H9 (cell line): ENCODE data around the gene UXT. TPM values are rescaled to one million over a fixed set of nuclear protein-coding genes. Genes with fewer than 3 reads are reported as not detected.

Experiments used
- DNase-seq: peaks from one replicate; pipeline ENCODE4 v3.0.0-alpha.2; 2017
- H2AFZ ChIP-seq: one replicate; pipeline ENCODE4 v1.6.1; 2013; ENCODE audit warnings: mild to moderate bottlenecking, low read length, control low read depth, moderate library complexity
- H2AK5ac ChIP-seq: 2 replicates; pipeline ENCODE4 v1.6.1; 2013; ENCODE audit warnings: low read length, control low read depth, mixed read lengths; ENCODE audit not compliant: insufficient read length
- H2BK120ac ChIP-seq: one replicate; pipeline ENCODE4 v1.6.1; 2013; ENCODE audit warnings: low read depth, mild to moderate bottlenecking, low read length, control low read depth, inconsistent platforms; ENCODE audit not compliant: poor library complexity, severe bottlenecking
- H2BK12ac ChIP-seq: 2 replicates; pipeline ENCODE4 v1.6.1; 2013; ENCODE audit warnings: low read length, control low read depth, mixed read lengths, low read depth; ENCODE audit not compliant: insufficient read length
- H2BK15ac ChIP-seq: 2 replicates; pipeline ENCODE4 v1.6.1; 2013; ENCODE audit warnings: low read depth, low read length, control low read depth
- H2BK20ac ChIP-seq: one replicate; pipeline ENCODE4 v1.6.1; 2013; ENCODE audit warnings: low read depth, mild to moderate bottlenecking, low read length, control low read depth, inconsistent platforms; ENCODE audit not compliant: poor library complexity, severe bottlenecking
- H2BK5ac ChIP-seq: 2 replicates; pipeline ENCODE4 v1.6.1; 2013; ENCODE audit warnings: low read length, control low read depth, mixed read lengths; ENCODE audit not compliant: insufficient read length
- H3K14ac ChIP-seq: 2 replicates; pipeline ENCODE4 v1.6.1; 2013; ENCODE audit warnings: low read length, control low read depth; ENCODE audit not compliant: insufficient read depth
- H3K18ac ChIP-seq: 2 replicates; pipeline ENCODE4 v1.6.1; 2013; ENCODE audit warnings: low read depth, mild to moderate bottlenecking, mixed read lengths, low read length, control low read depth; ENCODE audit not compliant: insufficient read length
- H3K23ac ChIP-seq: 2 replicates; pipeline ENCODE4 v1.6.1; 2013; ENCODE audit warnings: low read length, control low read depth, mixed read lengths, low read depth; ENCODE audit not compliant: insufficient read length
- H3K23me2 ChIP-seq: 2 replicates; pipeline ENCODE4 v1.6.1; 2013; ENCODE audit warnings: low read depth, mild to moderate bottlenecking, mixed read lengths, low read length, control low read depth; ENCODE audit not compliant: insufficient read length, poor library complexity, severe bottlenecking
- H3K27ac ChIP-seq: 2 replicates; pipeline ENCODE4 v1.5.1; 2013; ENCODE audit warnings: low read length, control low read depth, mixed read lengths, low read depth; ENCODE audit not compliant: insufficient read length
- H3K27me3 ChIP-seq: 2 replicates; pipeline ENCODE4 v1.6.1; 2013; ENCODE audit warnings: low read length, control low read depth, inconsistent platforms; ENCODE audit not compliant: insufficient read depth
- H3K4ac ChIP-seq: 2 replicates; pipeline ENCODE4 v1.6.1; 2013; ENCODE audit warnings: low read depth, mild to moderate bottlenecking, control low read depth, inconsistent platforms, low read length, moderate library complexity
- H3K4me1 ChIP-seq: 2 replicates; pipeline ENCODE4 v1.6.1; 2013; ENCODE audit warnings: low read length, control low read depth, inconsistent platforms; ENCODE audit not compliant: insufficient read depth
- H3K4me2 ChIP-seq: 2 replicates; pipeline ENCODE4 v1.6.1; 2013; ENCODE audit warnings: low read length, control low read depth, mixed read lengths; ENCODE audit not compliant: insufficient read length, insufficient read depth
- H3K56ac ChIP-seq: 2 replicates; pipeline ENCODE4 v1.6.1; 2013; ENCODE audit warnings: low read depth, mild to moderate bottlenecking, mixed read lengths, low read length, control low read depth; ENCODE audit not compliant: insufficient read length
- H3K79me1 ChIP-seq: 2 replicates; pipeline ENCODE4 v1.6.1; 2013; ENCODE audit warnings: low read depth, mild to moderate bottlenecking, moderate library complexity, low read length, control low read depth, inconsistent platforms; ENCODE audit not compliant: insufficient read depth, poor library complexity, severe bottlenecking
- H3K79me2 ChIP-seq: 2 replicates; pipeline ENCODE4 v1.6.1; 2013; ENCODE audit warnings: low read length, control low read depth, inconsistent platforms; ENCODE audit not compliant: insufficient read depth
- H3K9ac ChIP-seq: 2 replicates; pipeline ENCODE4 v1.6.1; 2013; ENCODE audit warnings: low read length, control low read depth, mixed read lengths; ENCODE audit not compliant: insufficient read length; ENCODE audit errors: extremely low read depth
- H3K9me3 ChIP-seq: one replicate; pipeline ENCODE4 v1.6.1; 2013; ENCODE audit warnings: low read depth, low read length, inconsistent platforms; ENCODE audit not compliant: control insufficient read depth
- H3T11ph ChIP-seq: one replicate; pipeline ENCODE4 v1.6.1; 2013; ENCODE audit warnings: mild to moderate bottlenecking, low read length, control low read depth, inconsistent platforms
- H4K20me1 ChIP-seq: one replicate; pipeline ENCODE4 v1.6.1; 2013; ENCODE audit not compliant: control insufficient read depth, insufficient read length, insufficient read depth
- H4K5ac ChIP-seq: 2 replicates; pipeline ENCODE4 v1.6.1; 2013; ENCODE audit warnings: low read depth, mild to moderate bottlenecking, mixed read lengths, low read length, control low read depth; ENCODE audit not compliant: insufficient read length
- H4K8ac ChIP-seq: replicated peaks from 2 replicates; pipeline ENCODE4 v1.6.1; 2013; ENCODE audit warnings: low read length, control low read depth, mixed read lengths, low read depth; ENCODE audit not compliant: insufficient read length
- H4K91ac ChIP-seq: 2 replicates; pipeline ENCODE4 v1.6.1; 2013; ENCODE audit warnings: low read depth, mild to moderate bottlenecking, moderate library complexity, mixed read lengths, low read length, control low read depth; ENCODE audit not compliant: insufficient read length
- H3K27ac Mint-ChIP-seq, 3 experiments: 2 replicates in 2 of 3; 3 replicates in 1 of 3; pipeline ENCODE4 v1.8.0; 2020 to 2021; ENCODE audit warnings: mixed read lengths in 3 of 3, mild to moderate bottlenecking in 1 of 3, moderate library complexity in 1 of 3
- H3K27me3 Mint-ChIP-seq: 2 replicates; pipeline ENCODE4 v1.8.0; 2021; ENCODE audit warnings: low read depth, mild to moderate bottlenecking, moderate library complexity, mixed read lengths
- H3K36me3 Mint-ChIP-seq, 3 experiments: 2 replicates in 2 of 3; 3 replicates in 1 of 3; pipeline ENCODE4 v1.8.0; 2020 to 2021; ENCODE audit warnings: low read depth in 3 of 3, mixed read lengths in 3 of 3; ENCODE audit not compliant: insufficient read depth in 1 of 3
- H3K4me1 Mint-ChIP-seq, 2 experiments: 2 replicates each; pipeline ENCODE4 v1.8.0; 2020; ENCODE audit warnings: mixed read lengths in 2 of 2
- H3K4me3 Mint-ChIP-seq, 2 experiments: 2 replicates in 1 of 2; 3 replicates in 1 of 2; pipeline ENCODE4 v1.8.0; 2020 to 2021; ENCODE audit warnings: mild to moderate bottlenecking in 2 of 2, mixed read lengths in 2 of 2, moderate library complexity in 1 of 2
- H3K9me3 Mint-ChIP-seq, 2 experiments: 2 replicates in 1 of 2; 3 replicates in 1 of 2; pipeline ENCODE4 v1.8.0; 2020; ENCODE audit warnings: mild to moderate bottlenecking in 2 of 2, mixed read lengths in 2 of 2, moderate library complexity in 1 of 2
- CTCF ChIP-seq: fragments of 200-600 bp; sonication (generic); conservative IDR thresholded peaks from 3 replicates; pipeline ENCODE4 v1.8.0; 2021; ENCODE audit warnings: antibody characterized with exemption, mild to moderate bottlenecking
- WGBS: extraction: QIAGEN DNeasy Blood & Tissue Kit; methylation state at CpG from one replicate; pipeline ENCODE4 v1.1.7; 2013; ENCODE audit warnings: missing lambda C conversion rate, low lambda C conversion rate, mixed read lengths; ENCODE audit not compliant: insufficient read length; ENCODE audit errors: extremely low coverage; 5-methylcytosine and 5-hydroxymethylcytosine counted together
- total RNA-seq: library from RNA; stranded (reverse); gene quantifications from 2 replicates; pipeline ENCODE4 v1.2.1, GENCODE V29; 2021

The UXT gene
- total RNA-seq, 1 experiment from 2014 or later, result 95.1 TPM

DNA sequence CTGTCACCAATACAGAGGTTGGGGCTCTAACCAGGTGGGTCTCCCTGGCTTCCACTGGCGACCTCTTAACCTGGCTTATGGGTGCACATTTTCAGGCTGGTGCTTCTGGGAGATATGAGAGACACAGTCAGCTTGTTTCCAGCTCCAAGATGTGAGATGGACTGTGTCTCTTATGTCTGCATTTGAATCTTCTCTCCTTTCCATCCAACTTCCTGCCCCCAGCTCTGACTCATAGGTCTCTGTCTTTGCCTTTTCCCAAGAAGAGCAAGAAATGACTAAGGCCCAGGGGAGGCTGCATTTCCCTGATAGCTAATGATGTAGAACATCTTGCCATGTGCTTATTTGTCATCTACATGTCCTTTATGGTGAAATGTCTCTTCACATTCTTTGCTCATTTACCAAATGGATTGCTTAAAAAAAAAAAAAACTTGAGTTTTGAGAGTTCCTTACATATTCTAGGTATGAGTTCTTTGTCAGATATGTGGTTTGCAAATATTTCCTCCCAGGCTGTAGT is 3.2 kb upstream of the UXT start:
- WGBS, result no CpG with 5 or more reads among the region's 1 CpG
- Mint-ChIP-seq H3K9me3 (peaks cover 71 to 77% of the 10 kb centered on the region in 2 experiments), H3K4me3 (no peak overlapping the region), H3K4me1 (peaks cover 0 to 3% of the 10 kb centered on the region in 2 experiments; a peak in 1 of 4 replicates), H3K27me3 (peaks cover 9% of the 10 kb centered on the region), H3K27ac (no peak overlapping the region), H3K36me3 (peaks cover 3 to 12% (median 5%) of the 10 kb centered on the region in 3 experiments; a peak in 5 of 7 replicates)
- Histone ChIP-seq H3K79me2 (no peaks in the 10 kb centered on the region), H2BK12ac (no peak overlapping the region), H3K4ac (no peak overlapping the region), H2BK15ac (no peak overlapping the region), H3K9ac (no peak overlapping the region), H3K4me2 (no peak overlapping the region), H2AFZ (no peak overlapping the region), H3K27me3 (no peaks in the 10 kb centered on the region), H4K91ac (no peak overlapping the region), H2BK5ac (no peak overlapping the region), H3K79me1 (no peaks in the 10 kb centered on the region), H3K9me3 (peaks cover 7% of the 10 kb centered on the region), H2AK5ac (no peak overlapping the region), H4K20me1 (no peaks in the 10 kb centered on the region), H3K56ac (no peak overlapping the region), H4K5ac (no peak overlapping the region), H3K14ac (no peak overlapping the region), H2BK20ac (no peak overlapping the region), H3T11ph (no peak overlapping the region), H2BK120ac (no peak overlapping the region), H3K23ac (no peak overlapping the region), H3K23me2 (no peaks in the 10 kb centered on the region), H3K27ac (no peak overlapping the region), H4K8ac (no peak overlapping the region), H3K4me1 (no peaks in the 10 kb centered on the region), H3K18ac (no peak overlapping the region)
- TF ChIP-seq CTCF, result no peak
- DNase-seq, result no peak
